Iris pigment epithelial cell (primary cell): ENCODE data around the gene HHIP.
"Not testable (repeated sequence)": the region's sequence is repeated elsewhere in the genome, so short reads cannot be mapped to it uniquely, and the experiment has no call there.

Source experiments
- DNase-seq: peaks from one replicate; pipeline ENCODE4 v3.0.0-alpha.2; 2011; ENCODE audit warnings: low read depth

The HHIP gene

GRCh38 chr4:144754562-144755410 is 108.8 kb downstream of the HHIP start:
- peak; percentile 46 for DNase-seq

- peak; percentile 6 for DNase-seq
Observed at GRCh38 chr4:144757969-144758368, 112.0 kb downstream of the HHIP start.

- not testable (repeated sequence) for DNase-seq
Observed at GRCh38 chr4:144768809-144769208, 122.9 kb downstream of the HHIP start.

GRCh38 chr4:144778364-144778763 is 132.4 kb downstream of the HHIP start:
- DNase-seq = no peak

- DNase-seq = peak; percentile 1
Observed at GRCh38 chr4:144782345-144782744, 136.4 kb downstream of the HHIP start.

- no peak for DNase-seq
Observed at GRCh38 chr4:144785961-144786360, 140.0 kb downstream of the HHIP start.

GRCh38 chr4:144787365-144788258 is 141.7 kb downstream of the HHIP start:
- peak; percentile 50 for DNase-seq

GRCh38 chr4:144788469-144788868 is 142.5 kb downstream of the HHIP start:
- no peak for DNase-seq

GRCh38 chr4:144791933-144792332 is 146.0 kb downstream of the HHIP start:
- not testable (repeated sequence) for DNase-seq
